ENCODE data around the gene RFK. TPM values are rescaled to one million over a fixed set of nuclear protein-coding genes. Genes with fewer than 3 reads are reported as not detected.

Gene RFK
- total and polyA plus RNA-seq, 2 of the 13 experiments (the other 11 are each of a cell fraction or from before 2014, with no cell fraction given) = 18.2 to 37.2 TPM

DNA sequence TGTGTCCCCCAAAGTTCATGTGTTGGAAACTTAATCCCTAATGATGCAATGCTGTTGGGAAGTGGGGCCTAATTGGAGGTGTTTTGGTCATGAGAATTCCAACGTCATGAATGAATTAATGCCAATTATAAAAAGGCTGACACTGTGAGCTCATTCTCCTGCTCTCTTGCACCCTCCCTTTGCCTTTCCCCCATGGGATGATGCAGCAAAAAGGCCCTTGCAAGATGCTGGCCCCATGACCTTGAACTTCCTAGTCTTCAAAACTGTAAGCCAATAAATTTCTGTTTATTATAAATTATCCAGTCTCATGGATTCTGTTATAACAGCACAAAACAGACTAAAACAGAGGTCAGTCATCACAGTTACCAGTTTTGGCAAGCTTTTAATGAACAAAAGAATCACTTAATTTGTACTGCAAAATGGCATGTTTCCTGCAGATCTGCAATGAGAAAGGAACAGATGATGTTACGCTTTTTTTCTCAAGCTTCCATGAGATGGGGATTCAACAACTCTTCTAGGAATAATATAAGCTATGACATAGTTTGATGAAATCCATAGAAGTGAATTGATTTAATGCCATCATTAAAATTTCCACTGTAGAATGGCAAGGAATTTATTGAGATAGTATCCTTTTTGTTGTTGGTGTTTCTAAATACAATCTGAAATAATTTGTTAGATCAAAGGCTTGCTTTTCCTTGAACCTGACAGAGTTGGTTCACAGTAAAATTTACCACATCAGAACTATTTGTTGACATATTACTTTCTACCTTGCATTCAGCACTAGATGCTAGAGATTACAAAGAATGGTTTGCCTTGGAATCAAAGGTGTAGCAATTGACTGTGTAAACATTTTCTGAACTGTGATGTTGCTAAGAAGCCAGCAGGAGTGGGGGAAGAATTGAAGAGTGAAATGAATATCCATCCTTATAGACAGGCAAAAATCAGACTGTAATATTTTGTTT lies 29.3 kb upstream of the RFK start (continued):
- TF ChIP-seq, protein P1, sequence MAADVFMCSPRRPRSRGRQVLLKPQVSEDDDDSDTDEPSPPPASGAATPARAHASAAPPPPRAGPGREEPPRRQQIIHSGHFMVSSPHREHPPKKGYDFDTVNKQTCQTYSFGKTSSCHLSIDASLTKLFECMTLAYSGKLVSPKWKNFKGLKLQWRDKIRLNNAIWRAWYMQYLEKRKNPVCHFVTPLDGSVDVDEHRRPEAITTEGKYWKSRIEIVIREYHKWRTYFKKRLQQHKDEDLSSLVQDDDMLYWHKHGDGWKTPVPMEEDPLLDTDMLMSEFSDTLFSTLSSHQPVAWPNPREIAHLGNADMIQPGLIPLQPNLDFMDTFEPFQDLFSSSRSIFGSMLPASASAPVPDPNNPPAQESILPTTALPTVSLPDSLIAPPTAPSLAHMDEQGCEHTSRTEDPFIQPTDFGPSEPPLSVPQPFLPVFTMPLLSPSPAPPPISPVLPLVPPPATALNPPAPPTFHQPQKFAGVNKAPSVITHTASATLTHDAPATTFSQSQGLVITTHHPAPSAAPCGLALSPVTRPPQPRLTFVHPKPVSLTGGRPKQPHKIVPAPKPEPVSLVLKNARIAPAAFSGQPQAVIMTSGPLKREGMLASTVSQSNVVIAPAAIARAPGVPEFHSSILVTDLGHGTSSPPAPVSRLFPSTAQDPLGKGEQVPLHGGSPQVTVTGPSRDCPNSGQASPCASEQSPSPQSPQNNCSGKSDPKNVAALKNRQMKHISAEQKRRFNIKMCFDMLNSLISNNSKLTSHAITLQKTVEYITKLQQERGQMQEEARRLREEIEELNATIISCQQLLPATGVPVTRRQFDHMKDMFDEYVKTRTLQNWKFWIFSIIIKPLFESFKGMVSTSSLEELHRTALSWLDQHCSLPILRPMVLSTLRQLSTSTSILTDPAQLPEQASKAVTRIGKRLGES (CRISPR knock-in tag; IDR thresholded peaks at IDR 0.05; ENCODE audit: borderline replicate concordance) = no peak
- TF ChIP-seq ZNF781 (CRISPR knock-in tag; IDR thresholded peaks at IDR 0.05; ENCODE audit: borderline replicate concordance, not compliant biosample characterization) = no peak
- no peak for TF ChIP-seq ZNF572 (CRISPR knock-in tag; IDR thresholded peaks at IDR 0.05)
- no peak for TF ChIP-seq FOXC1 (CRISPR knock-in tag; IDR thresholded peaks at IDR 0.05; ENCODE audit: borderline replicate concordance)
- no peak; the same call in 1 of the 2 replicates for TF ChIP-seq JUNB (CRISPR knock-in tag; IDR thresholded peaks at IDR 0.05; ENCODE audit: borderline replicate concordance)
- TF ChIP-seq ZNF562 (CRISPR knock-in tag; IDR thresholded peaks at IDR 0.05; ENCODE audit: borderline replicate concordance) = no peak
- TF ChIP-seq, protein P2, sequence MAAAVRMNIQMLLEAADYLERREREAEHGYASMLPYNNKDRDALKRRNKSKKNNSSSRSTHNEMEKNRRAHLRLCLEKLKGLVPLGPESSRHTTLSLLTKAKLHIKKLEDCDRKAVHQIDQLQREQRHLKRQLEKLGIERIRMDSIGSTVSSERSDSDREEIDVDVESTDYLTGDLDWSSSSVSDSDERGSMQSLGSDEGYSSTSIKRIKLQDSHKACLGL (CRISPR knock-in tag; IDR thresholded peaks at IDR 0.05) = no peak
- TF ChIP-seq PITX1 (CRISPR knock-in tag; IDR thresholded peaks at IDR 0.05) = peak; percentile 56
- TF ChIP-seq ZNF296 (CRISPR knock-in tag; conservative IDR thresholded peaks at IDR 0.05) = no peak
- TF ChIP-seq NCOR1 (IDR thresholded peaks at IDR 0.05; ENCODE audit: borderline replicate concordance, low read length) = peak; percentile 84; the same call in 1 of the 2 replicates
- TF ChIP-seq TOPORS (CRISPR knock-in tag; IDR thresholded peaks at IDR 0.05) = no peak
- TF ChIP-seq ZNF878 (CRISPR knock-in tag; IDR thresholded peaks at IDR 0.05) = no peak
- TF ChIP-seq POLR2G (IDR thresholded peaks at IDR 0.05; ENCODE audit: low read depth, low read length) = no peak
- TF ChIP-seq POGZ (CRISPR knock-in tag; IDR thresholded peaks at IDR 0.05) = no peak; the same call in 1 of the 2 replicates
- TF ChIP-seq, protein P3, sequence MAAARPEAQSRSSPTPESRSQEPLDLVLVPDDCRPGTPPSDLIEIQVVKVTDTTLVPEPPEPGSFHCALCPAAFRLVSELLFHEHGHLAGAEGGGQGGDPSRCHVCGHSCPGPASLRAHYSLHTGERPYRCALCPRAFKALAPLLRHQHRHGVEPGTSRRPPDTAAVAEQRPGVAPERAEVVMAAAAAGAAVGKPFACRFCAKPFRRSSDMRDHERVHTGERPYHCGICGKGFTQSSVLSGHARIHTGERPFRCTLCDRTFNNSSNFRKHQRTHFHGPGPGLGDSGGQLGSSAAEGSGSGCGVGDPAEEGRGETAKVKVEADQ (CRISPR knock-in tag; IDR thresholded peaks at IDR 0.05; ENCODE audit: borderline replicate concordance) = no peak
- TF ChIP-seq GATA4 (IDR thresholded peaks at IDR 0.05; ENCODE audit: borderline replicate concordance, low read depth) = peak; percentile 93
- TF ChIP-seq ZNF709 (CRISPR knock-in tag; IDR thresholded peaks at IDR 0.05) = no peak
- peak; percentile 61; the same call in 1 of the 2 replicates for TF ChIP-seq KDM4B (CRISPR knock-in tag; IDR thresholded peaks at IDR 0.05)
- no peak for TF ChIP-seq PAWR (CRISPR knock-in tag; IDR thresholded peaks at IDR 0.05; ENCODE audit: borderline replicate concordance)
- TF ChIP-seq CBX5 (CRISPR knock-in tag; IDR thresholded peaks at IDR 0.05; ENCODE audit: borderline replicate concordance) = no peak
- TF ChIP-seq, protein P4, sequence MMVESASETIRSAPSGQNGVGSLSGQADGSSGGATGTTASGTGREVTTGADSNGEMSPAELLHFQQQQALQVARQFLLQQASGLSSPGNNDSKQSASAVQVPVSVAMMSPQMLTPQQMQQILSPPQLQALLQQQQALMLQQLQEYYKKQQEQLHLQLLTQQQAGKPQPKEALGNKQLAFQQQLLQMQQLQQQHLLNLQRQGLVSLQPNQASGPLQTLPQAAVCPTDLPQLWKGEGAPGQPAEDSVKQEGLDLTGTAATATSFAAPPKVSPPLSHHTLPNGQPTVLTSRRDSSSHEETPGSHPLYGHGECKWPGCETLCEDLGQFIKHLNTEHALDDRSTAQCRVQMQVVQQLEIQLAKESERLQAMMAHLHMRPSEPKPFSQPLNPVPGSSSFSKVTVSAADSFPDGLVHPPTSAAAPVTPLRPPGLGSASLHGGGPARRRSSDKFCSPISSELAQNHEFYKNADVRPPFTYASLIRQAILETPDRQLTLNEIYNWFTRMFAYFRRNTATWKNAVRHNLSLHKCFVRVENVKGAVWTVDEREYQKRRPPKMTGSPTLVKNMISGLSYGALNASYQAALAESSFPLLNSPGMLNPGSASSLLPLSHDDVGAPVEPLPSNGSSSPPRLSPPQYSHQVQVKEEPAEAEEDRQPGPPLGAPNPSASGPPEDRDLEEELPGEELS (CRISPR knock-in tag; IDR thresholded peaks at IDR 0.05) = peak; percentile 92
- no peak for TF ChIP-seq NBN (conservative IDR thresholded peaks at IDR 0.05)
- TF ChIP-seq KLF13 (CRISPR knock-in tag; IDR thresholded peaks at IDR 0.05) = no peak
- no peak for TF ChIP-seq ZNF790 (CRISPR knock-in tag; IDR thresholded peaks at IDR 0.05; ENCODE audit: borderline replicate concordance)

Data from HepG2 (cell line).